Suprapubic skin (tissue), 4 donors: ENCODE measurements around the gene CD33. TPM values are rescaled to one million over a fixed set of nuclear protein-coding genes. Genes with fewer than 3 reads are reported as not detected.

Experiments
- DNase-seq, 2 donors: peaks; one replicate each; pipeline ENCODE4 v3.0.0-alpha.2; 2019; ENCODE audit warnings: low spot score in 2 of 2
- H3K27ac ChIP-seq: fragments of 200-600 bp; sonication (generic); one replicate; pipeline ENCODE4 v1.5.1; 2019
- H3K27me3 ChIP-seq: fragments of 200-600 bp; sonication (generic); one replicate; pipeline ENCODE4 v1.5.1; 2019
- H3K36me3 ChIP-seq: fragments of 200-600 bp; sonication (generic); one replicate; pipeline ENCODE4 v1.5.1; 2019
- H3K4me1 ChIP-seq: fragments of 200-600 bp; sonication (generic); one replicate; pipeline ENCODE4 v1.5.1; 2019
- H3K4me3 ChIP-seq: fragments of 200-600 bp; sonication (generic); one replicate; pipeline ENCODE4 v1.5.1; 2019; ENCODE audit warnings: mild to moderate bottlenecking
- H3K9me3 ChIP-seq: fragments of 200-600 bp; sonication (generic); one replicate; pipeline ENCODE4 v1.5.1; 2019
- EP300 ChIP-seq: sonication (generic); formaldehyde crosslinking; IDR thresholded peaks from one replicate; pipeline ENCODE4 v1.6.1; 2017; ENCODE audit warnings: antibody characterized with exemption
- POLR2A ChIP-seq, 2 donors: fragments of 450-650 bp; IDR thresholded peaks; one replicate each; pipeline ENCODE4 v1.6.1; 2017; ENCODE audit warnings: antibody characterized with exemption in 2 of 2, mild to moderate bottlenecking in 2 of 2, moderate library complexity in 2 of 2
- POLR2AphosphoS5 ChIP-seq, 3 donors: sonication (generic); formaldehyde crosslinking; IDR thresholded peaks; one replicate each; pipeline ENCODE4 v1.6.1; 2017; ENCODE audit warnings: antibody characterized with exemption in 3 of 3
- WGBS: methylation state at CpG from one replicate; pipeline ENCODE4 v1.1.5; 2018; 5-methylcytosine and 5-hydroxymethylcytosine counted together
- total RNA-seq, 4 donors: library from RNA; depleted of rRNA; stranded (reverse); fragments of >200 nt; gene quantifications; one replicate each; pipeline ENCODE4 v1.1.0, GENCODE V29; 2016
- TF ChIP-seq, protein P1 (sequence below), 2 donors: fragments of 200-600 bp in 1 of 2; fragments of 450-650 bp in 1 of 2; sonication (generic) in 1 of 2; IDR thresholded peaks; one replicate each; pipeline ENCODE4 v1.5.1; 2016 to 2019; ENCODE audit warnings: antibody characterized with exemption in 2 of 2, mild to moderate bottlenecking in 1 of 2, moderate library complexity in 1 of 2

The CD33 gene
- total RNA-seq, 4 donors from 2014 or later, result 0.51 to 7.0 (median 2.4) TPM

DNA sequence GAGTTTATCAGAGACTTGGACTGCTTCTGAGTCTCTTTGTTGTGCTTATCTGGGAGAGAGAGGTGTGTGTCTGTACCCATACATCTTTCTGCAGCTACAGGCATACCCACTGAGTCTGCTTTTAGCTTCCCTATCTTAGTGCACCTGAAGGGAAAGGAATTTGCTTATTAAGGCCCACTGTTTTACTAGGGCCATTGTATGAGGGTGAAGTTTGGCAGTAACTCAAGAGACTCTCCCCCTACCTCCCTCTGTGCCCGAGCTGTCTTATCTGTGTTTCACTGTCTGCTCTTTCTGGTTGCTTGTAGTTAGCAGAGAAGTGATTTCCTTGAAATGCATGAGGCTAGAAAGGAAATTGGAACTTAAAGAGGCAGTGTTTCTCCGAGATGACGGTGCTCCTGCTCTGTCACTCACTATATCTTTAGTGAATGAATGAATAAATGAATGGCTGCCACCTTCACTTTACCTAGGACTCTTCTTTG, 678 bp upstream of the CD33 start:
- TF ChIP-seq POLR2AphosphoS5 (IDR thresholded peaks at IDR 0.05) (no peak), POLR2A (IDR thresholded peaks at IDR 0.05) (no peak), EP300 (no peak)
- TF ChIP-seq, protein P1, sequence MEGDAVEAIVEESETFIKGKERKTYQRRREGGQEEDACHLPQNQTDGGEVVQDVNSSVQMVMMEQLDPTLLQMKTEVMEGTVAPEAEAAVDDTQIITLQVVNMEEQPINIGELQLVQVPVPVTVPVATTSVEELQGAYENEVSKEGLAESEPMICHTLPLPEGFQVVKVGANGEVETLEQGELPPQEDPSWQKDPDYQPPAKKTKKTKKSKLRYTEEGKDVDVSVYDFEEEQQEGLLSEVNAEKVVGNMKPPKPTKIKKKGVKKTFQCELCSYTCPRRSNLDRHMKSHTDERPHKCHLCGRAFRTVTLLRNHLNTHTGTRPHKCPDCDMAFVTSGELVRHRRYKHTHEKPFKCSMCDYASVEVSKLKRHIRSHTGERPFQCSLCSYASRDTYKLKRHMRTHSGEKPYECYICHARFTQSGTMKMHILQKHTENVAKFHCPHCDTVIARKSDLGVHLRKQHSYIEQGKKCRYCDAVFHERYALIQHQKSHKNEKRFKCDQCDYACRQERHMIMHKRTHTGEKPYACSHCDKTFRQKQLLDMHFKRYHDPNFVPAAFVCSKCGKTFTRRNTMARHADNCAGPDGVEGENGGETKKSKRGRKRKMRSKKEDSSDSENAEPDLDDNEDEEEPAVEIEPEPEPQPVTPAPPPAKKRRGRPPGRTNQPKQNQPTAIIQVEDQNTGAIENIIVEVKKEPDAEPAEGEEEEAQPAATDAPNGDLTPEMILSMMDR (IDR thresholded peaks at IDR 0.05), result no peak
- no peak for DNase-seq
- Histone ChIP-seq H3K27me3 (peaks cover 7% of the 10 kb centered on the region), H3K4me1 (no peaks in the 10 kb centered on the region), H3K9me3 (no peaks in the 10 kb centered on the region), H3K4me3 (no peak overlapping the region), H3K36me3 (no peaks in the 10 kb centered on the region), H3K27ac (no peak overlapping the region)
- WGBS, result 67% methylated on average over 3 of the region's 3 CpGs

DNA sequence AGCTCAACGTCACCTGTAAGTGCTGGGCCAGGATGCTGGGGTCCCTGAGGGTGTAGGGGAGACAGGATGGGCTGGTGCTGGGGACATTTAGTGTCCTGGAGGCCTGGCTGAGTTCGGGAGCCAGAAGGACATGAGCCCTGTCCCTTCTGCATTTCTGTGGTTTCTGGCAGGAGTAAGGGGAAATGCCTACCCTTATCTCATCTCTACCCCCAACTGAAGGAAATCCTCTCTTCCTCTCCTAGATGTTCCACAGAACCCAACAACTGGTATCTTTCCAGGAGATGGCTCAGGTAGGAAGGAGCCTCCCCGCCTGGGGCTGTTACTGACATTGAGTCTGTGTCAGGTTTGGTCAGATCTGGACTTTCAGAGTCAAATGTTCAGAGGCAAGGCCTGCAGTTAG, 1.2 kb downstream of the CD33 start:
- TF ChIP-seq POLR2AphosphoS5 (IDR thresholded peaks at IDR 0.05), result no peak
- TF ChIP-seq POLR2A (IDR thresholded peaks at IDR 0.05), result no peak
- TF ChIP-seq, protein P1 (IDR thresholded peaks at IDR 0.05), result no peak
- TF ChIP-seq EP300, result no peak
- no peak overlapping the region for H3K27ac ChIP-seq
- no peaks in the 10 kb centered on the region for H3K4me1 ChIP-seq
- 60% methylated on average over 3 of the region's 3 CpGs for WGBS
- no peak for DNase-seq
- no peaks in the 10 kb centered on the region for H3K36me3 ChIP-seq
- H3K4me3 ChIP-seq, result peak overlapping the region; percentile 36
- peaks cover 7% of the 10 kb centered on the region for H3K27me3 ChIP-seq
- H3K9me3 ChIP-seq, result no peaks in the 10 kb centered on the region

DNA sequence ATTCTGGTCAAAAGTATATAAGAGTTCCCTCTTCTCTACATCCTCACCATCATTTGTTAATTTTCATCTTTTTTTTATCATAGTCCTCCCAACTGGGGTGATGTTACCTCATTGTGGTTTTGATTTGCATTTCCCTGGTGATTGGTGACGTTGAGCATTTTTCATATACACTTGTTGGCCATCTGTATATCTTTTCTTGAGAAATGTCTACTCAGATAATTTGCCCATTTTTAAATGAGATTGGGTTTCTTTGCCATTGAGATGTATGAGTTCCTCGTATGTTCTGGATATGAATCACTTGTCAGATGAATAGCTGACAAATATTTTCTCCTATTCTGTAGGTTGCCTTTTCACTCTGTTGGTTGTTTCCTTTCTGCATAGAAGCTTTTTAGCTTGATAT, 2.4 kb downstream of the CD33 start:
- Histone ChIP-seq H3K9me3 (no peaks in the 10 kb centered on the region), H3K4me1 (no peaks in the 10 kb centered on the region), H3K4me3 (no peak overlapping the region), H3K27ac (no peak overlapping the region), H3K36me3 (no peaks in the 10 kb centered on the region), H3K27me3 (peaks cover 7% of the 10 kb centered on the region)
- TF ChIP-seq, protein P1 (IDR thresholded peaks at IDR 0.05), result no peak
- TF ChIP-seq EP300 (no peak), POLR2A (IDR thresholded peaks at IDR 0.05) (no peak), POLR2AphosphoS5 (IDR thresholded peaks at IDR 0.05) (no peak)
- DNase-seq, result no peak
- WGBS, result 48% methylated on average over 2 of the region's 2 CpGs

DNA sequence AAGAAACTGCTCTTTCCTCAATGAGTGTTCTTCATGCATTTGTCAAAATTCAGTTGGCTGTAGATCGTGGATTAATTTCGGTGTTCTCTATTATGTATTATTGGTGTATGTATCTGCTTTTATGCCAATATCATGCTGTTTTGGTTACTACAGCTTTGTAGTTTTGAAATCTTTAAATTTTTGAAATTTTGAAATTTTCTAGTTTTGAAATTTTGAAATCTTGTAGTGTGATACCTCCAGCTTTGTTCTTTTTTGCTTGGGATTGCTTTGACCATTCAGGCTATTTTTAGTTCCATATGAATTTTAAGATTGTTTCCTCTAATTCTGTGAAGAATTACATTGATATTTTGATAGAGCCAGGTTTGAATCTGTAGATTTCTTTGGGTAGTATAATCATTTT, 3.1 kb downstream of the CD33 start:
- Histone ChIP-seq H3K36me3 (no peaks in the 10 kb centered on the region), H3K27me3 (peaks cover 7% of the 10 kb centered on the region), H3K27ac (no peak overlapping the region), H3K4me3 (no peak overlapping the region), H3K4me1 (no peaks in the 10 kb centered on the region), H3K9me3 (no peaks in the 10 kb centered on the region)
- TF ChIP-seq POLR2AphosphoS5 (IDR thresholded peaks at IDR 0.05) (no peak), POLR2A (IDR thresholded peaks at IDR 0.05) (no peak), EP300 (no peak)
- TF ChIP-seq, protein P1 (IDR thresholded peaks at IDR 0.05), result no peak
- 93% methylated on average over 2 of the region's 2 CpGs for WGBS
- no peak for DNase-seq

DNA sequence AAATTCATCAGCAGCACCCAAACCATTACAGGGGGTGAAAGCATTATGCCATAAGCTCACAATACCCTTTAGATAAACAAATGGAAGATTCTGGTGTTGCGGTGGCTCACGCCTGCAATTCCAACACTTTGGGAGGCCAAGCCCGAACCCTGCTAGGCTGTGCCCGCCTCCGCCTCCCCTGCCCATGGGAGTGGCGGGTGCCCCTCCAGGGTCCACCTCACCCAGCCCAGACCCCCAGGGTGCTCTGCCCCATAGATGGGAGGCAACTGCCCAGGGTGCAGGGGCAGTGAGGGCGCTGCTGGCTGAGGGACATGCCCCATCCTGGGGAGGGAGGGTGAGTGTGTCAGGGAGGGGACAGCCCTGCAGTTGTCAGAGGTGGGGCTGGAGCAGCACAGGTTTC, 16.0 kb downstream of the CD33 start:
- DNase-seq, result no peak
- WGBS, result 90% methylated on average over 7 of the region's 7 CpGs
- Histone ChIP-seq H3K4me1 (no peaks in the 10 kb centered on the region), H3K36me3 (no peaks in the 10 kb centered on the region), H3K9me3 (no peaks in the 10 kb centered on the region), H3K27me3 (peaks cover 8% of the 10 kb centered on the region), H3K4me3 (no peak overlapping the region), H3K27ac (no peak overlapping the region)
- TF ChIP-seq EP300 (no peak), POLR2A (IDR thresholded peaks at IDR 0.05) (no peak), POLR2AphosphoS5 (IDR thresholded peaks at IDR 0.05) (no peak)
- TF ChIP-seq, protein P1 (IDR thresholded peaks at IDR 0.05), result no peak
